HCEC 1CT (cell line): ENCODE data around the gene PLCD4.

Experiments used
- DNase-seq: peaks from one replicate; pipeline ENCODE4 v3.0.0-alpha.2; 2017

The PLCD4 gene

DNA sequence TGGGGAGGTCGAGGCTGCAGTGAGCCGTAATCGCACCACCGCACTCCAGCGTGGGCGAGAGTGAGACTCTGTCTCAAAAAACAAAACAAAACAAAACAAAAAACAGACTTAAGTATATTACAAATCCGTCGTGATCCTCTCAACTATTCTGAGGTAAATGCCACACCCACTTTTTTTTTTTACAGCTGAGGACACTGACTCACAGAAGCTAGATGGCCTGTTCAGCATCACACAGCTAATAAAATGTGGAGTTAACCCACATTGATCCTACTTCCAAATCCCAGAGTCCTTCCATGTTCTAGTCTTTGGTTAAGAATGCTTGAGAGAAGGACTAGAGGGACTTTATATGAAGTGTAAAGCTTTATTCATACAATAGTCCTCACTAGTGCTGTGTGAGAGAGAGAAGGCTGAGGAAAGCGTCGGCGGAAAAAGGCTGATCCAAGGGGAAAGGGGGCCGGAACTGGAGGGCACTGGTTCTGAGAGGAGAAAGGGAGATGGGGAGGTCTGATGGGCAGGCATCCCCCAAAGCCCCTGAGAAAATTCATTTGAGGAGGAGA lies 63.5 kb downstream of the PLCD4 start:
- peak; percentile 24 for DNase-seq

GRCh38 chr2:218671654-218672566 lies 64.2 kb downstream of the PLCD4 start, which contains the start of the genes RNF25 and STK36:
Gene RNF25 (minus strand): TSS chr2:218672002. CDS start chr2:218671970, 32 bp downstream.
Gene STK36 (plus strand): TSS chr2:218672086. CDS start chr2:218672830, 744 bp downstream.
- DNase-seq = peak; percentile 89

DNA sequence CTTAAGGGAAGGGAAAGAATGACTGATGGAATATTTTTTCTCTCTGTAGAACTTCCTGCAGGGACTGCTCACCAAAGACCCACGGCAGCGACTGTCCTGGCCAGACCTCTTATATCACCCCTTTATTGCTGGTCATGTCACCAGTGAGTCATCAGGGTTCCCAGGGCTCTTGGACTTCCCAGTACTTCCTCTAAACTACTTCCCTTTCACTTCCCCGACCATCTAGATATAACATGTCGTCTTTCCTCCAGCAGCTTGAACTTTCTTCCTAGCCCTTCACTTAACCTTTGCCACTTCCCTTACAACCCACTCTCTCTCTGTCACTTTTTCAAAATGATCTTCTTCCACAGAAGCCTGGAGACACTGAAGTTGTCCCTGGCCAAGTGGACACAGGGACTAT lies 71.4 kb downstream of the PLCD4 start:
- peak; percentile 51 for DNase-seq

DNA sequence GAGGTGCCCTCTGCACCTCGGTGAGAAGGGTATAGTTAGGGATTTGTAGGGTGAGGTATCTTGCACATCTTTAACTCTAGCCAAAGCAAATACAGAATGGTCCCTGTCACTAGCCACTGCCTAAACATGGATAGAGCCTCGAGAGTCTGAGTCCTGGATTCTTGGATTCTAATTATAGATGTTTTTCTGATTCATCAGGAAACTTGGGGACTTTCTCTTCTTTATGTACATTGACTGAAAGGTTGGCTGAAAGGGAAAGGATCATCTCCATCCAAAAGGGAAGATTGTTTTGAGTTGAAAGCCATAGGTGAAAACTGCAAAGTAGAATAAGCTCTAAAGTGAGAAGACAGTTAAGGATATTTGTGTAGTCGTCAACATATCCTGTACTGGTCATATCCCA lies 72.4 kb downstream of the PLCD4 start:
- DNase-seq = no peak
